Fibroblast of the conjunctiva (primary cell): ENCODE measurements around the gene OTUD7B.
A peak's percentile ranks its signal among the peaks of the same experiment; 100 is the strongest.

Source experiments
- DNase-seq: peaks from one replicate; pipeline ENCODE4 v3.0.0-alpha.2; 2010; ENCODE audit warnings: low read depth

Gene OTUD7B

DNA sequence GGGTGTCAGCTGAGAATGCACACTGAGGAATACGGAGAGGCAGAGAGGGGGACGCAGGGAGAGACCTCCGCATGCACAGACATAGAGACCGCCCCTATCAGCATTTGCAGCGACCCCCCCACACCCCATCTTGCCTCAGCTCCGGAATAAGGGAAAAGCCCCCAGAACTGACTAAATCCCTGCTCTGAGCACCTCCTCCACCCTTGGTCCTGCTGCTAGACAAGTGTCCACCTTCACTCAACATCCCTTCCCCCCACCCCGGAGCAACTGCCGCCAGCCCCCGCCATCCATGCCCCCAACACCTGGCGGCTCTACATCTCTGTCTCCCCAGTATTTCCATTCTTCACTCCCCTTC is 93.7 kb downstream of the OTUD7B start:
- no peak for DNase-seq

DNA sequence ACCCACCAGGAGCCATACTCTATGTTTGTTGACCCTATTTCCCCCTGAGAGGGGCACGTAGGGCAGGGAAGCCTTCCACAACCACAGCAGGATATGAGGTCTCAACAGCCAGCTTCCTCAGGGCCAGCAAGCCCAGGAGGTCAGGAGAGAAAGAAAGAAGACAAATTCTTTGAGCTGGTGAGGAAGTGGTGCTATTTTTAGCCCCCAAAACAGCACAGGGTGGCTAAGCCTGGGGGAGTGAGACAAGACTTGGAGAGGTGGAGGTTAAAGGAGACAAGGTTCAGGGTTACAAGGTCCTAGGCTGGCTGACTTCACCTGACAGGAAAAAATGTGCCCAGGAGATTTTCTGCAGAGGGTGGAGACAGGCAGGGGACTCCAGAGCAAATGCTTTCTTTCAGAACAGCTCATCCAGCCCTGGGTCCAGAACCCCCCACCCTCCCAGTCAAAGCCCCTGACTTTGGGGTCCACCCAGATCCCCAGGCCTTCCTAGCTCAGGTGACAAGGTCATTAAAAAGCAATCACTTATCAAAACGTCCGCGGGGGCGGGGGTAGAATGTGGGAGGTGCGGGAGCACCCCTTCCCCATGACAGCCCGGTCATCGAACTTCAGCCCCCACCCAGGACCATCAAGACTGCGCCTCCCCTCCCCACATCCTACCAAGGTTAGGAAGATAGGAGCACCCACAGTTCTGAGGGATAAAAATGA is 94.2 kb downstream of the OTUD7B start:
- DNase-seq: no peak

GRCh38 chr1:149915429-149916192 is 94.9 kb downstream of the OTUD7B start:
- DNase-seq: no peak

GRCh38 chr1:149914545-149914944 is 96.0 kb downstream of the OTUD7B start:
- no peak for DNase-seq

DNA sequence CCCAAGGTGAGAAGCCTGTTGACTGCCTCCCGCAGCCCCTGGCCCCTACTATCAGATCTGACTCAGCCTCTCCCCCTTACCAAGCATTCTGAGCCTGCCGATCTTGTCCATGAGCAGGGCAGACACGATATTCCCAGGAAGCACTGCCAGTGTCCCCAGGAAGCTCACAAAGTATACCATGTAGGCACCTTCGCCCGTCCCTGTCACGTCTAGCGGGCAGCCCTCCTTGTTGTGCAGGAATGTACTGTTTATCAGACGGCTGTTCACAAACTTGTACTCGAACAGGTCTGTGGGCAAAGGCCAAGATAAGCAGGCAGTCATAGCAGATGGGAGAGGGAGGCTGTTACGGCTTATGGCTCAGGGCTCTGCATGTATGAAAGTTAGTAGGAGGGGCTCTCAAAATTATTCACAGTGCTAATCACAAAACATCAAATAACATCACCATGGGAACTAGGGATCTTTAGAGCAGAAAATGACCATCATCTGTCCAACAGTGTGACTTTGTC is 103.9 kb downstream of the OTUD7B start:
- no peak for DNase-seq

DNA sequence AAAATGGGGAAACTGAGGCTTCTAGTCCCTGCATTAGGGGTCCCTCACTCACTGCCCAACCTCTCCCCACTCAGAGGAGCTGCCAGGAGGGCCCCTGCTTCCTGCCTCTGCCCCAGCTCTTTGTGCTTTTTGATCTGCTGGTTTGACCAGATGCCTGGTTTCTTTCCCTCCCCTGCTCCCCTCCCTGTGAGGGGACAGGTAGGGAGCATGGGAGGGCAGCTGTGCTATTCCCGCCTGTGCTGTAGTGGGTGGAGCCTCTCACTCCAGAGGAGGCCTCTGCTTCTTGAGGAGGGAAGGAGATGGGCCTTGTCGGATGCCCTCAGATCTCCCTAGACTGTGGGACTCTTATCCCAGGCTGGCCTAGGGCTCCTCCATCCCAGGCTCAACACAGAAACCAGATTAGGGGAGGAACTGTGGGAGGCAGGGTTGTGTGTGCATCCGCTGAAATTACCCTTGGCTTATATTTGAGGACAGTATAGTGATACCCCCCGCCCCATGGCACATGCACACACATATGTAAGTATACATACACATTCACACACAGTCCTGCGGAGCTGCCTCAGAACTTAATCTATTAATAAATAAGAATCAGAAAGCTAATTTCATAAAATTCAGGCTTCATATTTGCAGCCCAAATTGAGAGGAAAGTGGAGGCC is 106.6 kb downstream of the OTUD7B start:
- DNase-seq: no peak

DNA sequence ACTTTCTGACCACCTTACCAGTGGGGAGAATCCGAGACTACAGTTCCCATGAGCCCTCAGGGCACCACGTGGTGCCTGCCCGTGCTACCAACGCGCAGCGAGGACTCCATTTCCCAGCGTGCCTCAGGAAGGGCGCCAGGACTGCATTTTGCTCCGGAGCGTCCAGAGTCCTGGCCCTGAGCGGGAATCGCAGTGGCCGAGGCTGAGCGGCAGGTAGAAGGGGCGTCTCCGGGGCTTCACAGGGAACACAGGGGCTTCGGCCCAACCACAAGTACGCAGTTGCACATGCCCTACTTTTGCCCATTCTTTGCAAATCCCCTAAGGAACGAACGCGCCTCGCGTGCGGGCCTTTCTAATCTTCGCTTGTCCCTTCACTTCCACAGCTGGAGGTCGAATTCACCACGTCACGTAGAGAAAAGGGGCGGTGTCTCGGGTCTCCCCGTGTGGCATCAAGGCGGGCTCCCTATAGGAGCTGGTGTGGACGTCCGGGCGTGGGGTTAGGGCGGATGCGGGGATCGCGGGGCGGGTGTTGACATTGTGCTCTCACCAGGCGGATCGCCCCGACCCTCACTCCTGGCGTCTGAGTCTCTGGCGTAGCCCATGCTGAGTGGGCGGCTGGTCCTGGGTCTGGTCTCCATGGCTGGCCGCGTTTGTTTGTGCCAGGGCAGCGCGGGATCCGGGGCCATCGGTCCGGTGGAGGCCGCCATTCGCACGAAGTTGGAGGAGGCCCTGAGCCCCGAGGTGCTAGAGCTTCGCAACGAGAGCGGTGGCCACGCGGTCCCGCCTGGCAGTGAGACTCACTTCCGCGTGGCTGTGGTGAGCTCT is 110.9 kb downstream of the OTUD7B start, which contains the start of gene BOLA1:
BOLA1 (plus strand) TSS at position 109 of the 825 bp plus-strand sequence; CDS start at position 601, 492 bp downstream.
- DNase-seq: peak; percentile 76

DNA sequence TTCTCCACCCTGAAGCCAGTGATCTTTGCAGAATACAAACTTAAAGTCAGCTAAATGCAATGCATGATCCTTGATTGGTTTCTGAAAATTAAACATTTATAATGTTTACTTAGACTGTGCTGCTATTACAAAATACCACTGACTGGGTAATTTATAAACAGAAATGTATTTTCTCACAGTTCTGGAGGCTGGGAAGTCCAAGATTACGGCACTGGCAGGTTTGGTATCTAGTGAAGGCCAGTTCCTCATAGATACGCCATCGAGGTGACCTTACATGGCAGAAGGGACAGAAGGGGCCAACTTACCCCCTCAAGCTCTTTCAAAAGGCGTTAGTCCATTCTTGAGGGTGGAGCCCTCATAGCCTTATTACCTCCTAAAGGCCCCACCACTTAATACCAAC is 114.0 kb downstream of the OTUD7B start:
- DNase-seq: no peak

- DNase-seq: peak; percentile 26
Observed at GRCh38 chr1:149888999-149889289, 121.6 kb downstream of the OTUD7B start.

DNA sequence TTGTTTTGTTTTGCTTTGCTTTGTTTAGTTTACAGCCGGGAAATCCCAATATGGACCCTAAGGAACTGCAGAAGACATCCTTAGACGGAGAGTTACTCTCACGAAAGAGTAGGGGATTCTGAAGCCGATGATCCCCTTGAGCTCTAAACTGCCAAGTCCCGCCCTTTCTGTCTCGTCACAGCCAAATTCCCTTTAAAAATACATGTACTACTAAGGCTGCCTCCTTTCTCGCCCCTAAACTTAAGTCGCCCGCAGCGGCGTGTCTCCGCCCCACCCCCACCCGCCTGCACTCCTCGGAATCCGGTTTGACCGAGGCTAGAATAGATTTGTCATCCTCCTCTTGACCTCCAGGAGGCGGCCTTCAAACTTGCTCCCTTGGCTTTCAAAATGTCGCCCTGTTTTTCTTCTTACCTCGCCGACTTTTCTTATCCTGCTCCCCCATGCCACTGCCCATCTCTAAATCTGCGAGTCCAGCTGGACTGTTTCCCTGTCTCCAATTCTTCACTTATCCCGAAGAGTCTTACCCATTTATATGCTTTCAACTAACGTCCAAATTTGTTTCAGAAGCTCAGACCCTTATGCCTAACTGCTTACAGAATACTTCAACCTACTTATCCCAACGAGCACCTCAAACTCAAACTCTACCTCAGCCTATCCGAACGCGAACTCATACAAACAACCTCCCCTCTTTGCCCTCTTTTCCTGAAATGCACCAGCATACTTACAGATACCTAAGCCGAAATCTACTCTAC is 122.1 kb downstream of the OTUD7B start:
- peak; percentile 95 for DNase-seq
